HG03520 (cell line): ENCODE results near the gene PDK2.
"Not testable (repeated sequence)": the region's sequence is repeated elsewhere in the genome, so short reads cannot be mapped to it uniquely, and the experiment has no call there.

Source experiments
- ATAC-seq: cut with Tn5 transposase; IDR thresholded peaks from one replicate; pipeline ENCODE4 v1.9.1; 2021; ENCODE audit warnings: mild to moderate bottlenecking, moderate library complexity; ENCODE audit not compliant: unreplicated experiment

PDK2 gene

GRCh38 chr17:50058296-50058953, 36.7 kb upstream of the PDK2 start:
- ATAC-seq = no peak

DNA sequence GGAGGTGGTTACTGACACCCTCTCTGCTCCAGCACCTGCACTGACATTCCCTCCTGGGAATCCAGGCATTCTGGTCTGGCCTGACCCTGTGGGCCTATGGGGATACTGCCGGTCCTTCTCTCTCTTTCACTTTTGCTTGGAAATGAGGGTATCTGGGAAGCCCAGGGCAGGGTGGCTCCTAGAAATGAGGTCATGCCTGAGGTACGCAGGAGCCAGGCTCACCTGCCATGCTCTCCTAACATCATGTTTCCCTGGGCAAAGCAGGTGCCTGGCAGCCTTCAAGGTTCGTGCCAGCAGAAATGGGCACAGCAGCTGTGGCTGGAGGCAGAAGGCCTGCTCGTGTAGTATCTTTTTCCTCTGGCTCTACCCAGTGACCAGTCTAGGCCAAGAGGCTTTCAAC, 35.9 kb upstream of the PDK2 start:
- no peak for ATAC-seq

GRCh38 chr17:50059759-50060273, 35.3 kb upstream of the PDK2 start:
- no peak for ATAC-seq

DNA sequence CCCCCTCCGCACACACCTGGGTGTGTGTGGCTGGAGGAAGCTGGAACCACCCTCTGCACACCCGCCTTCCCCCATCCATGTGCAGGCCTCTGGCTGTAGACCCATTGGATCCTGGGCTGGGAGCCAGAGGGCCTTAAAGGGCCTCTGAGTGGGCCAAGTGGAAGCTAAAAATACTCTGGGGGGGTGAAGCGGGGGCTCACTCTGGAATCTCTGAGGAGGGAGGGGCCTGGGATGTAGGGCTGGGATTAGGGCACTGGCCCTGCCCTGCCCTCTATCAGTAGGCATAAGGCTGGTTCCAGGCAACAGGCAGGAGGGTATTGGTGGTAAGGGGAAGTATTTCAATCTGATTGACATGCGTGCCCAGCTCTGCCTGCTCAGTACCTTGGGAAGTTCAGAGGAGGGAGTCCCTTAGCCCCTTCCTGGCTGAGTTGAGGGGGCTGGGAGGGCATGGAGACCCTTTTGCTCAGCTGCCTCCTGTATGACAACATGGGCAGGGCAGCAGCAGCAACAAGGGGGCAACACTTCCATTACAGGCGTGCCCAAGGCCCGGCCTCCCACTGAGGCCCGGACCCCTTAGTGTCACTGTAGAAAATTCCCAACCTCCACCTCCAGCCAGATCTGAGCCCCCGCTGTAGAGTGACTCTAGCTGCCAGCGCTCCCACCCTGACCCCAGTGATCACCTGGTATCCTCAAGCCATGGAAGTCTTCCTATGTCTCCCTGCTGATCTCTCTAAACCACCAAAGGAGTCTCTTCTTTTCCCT, 34.0 kb upstream of the PDK2 start:
- no peak for ATAC-seq

DNA sequence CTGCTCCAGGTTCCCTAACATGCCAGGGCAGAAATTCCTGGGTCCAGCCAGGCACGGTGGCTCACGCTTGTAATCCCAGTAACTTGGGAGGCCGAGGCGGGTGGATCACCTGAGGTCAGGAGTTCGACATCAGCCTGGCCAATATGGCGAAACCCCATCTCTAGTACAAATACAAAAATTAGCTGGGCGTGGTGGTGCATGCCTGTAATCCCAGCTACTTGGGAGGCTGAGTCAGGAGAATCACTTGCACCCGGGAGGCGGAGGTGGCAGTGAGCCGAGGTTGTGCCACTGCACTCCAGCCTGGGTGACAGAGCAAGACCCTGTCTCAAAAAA, 33.5 kb upstream of the PDK2 start:
- ATAC-seq = not testable (repeated sequence)

- no peak for ATAC-seq
Measured at GRCh38 chr17:50062293-50063243, 32.6 kb upstream of the PDK2 start.

GRCh38 chr17:50063561-50064252, 31.4 kb upstream of the PDK2 start:
- no peak for ATAC-seq

DNA sequence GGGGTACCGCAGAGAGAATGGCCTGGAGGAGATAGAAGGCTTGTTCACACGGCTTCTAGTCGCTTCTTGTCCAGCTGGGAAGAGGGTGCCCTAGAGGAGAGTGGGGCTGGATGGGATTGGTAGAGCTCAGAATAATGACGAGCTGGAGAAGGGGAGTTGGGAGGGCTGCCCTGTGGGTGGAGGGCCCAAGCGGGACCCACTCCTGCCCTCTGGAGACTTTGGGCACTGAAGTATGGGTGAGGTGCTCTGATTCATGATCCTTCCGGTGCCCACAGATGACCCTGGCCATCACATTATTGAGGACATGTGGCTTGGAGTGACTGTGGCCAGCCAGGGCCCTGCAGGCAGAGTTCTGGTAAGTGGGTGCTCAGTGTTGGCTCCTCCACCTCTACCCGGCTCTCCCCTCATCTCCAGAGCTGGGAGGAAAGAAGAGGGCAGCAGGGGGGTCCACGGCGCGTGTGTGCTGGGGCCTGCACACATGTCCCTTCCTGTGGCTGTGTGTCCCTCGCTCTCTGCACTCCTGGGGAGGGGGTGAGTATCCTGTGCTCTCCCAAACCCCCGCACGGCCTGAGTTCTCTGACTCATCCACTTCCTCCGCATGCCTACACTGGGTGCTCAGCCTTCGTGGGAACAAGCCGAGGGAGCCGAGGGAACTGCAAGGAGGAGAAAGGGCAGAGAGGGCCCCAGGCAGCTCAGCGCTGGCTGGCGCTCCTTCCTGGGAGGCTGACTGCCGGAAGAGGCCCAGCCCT, 30.7 kb upstream of the PDK2 start:
- ATAC-seq = no peak

GRCh38 chr17:50065056-50065455, 30.1 kb upstream of the PDK2 start:
- ATAC-seq = no peak

GRCh38 chr17:50066995-50067394, 28.2 kb upstream of the PDK2 start:
- no peak for ATAC-seq

DNA sequence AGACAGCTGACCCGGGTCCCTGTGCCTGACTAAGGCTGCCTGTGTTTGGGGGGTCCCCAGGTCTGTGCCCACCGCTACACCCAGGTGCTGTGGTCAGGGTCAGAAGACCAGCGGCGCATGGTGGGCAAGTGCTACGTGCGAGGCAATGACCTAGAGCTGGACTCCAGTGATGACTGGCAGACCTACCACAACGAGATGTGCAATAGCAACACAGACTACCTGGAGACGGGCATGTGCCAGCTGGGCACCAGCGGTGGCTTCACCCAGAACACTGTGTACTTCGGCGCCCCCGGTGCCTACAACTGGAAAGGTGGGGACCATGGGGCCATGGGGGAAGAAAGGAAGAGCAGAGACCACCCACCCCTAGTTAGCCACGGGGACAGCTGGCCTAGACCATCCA, 27.2 kb upstream of the PDK2 start:
- no peak for ATAC-seq

- no peak for ATAC-seq
Measured at GRCh38 chr17:50070908-50071680, 24.1 kb upstream of the PDK2 start.

- no peak for ATAC-seq
Measured at GRCh38 chr17:50071692-50072091, 23.5 kb upstream of the PDK2 start.

DNA sequence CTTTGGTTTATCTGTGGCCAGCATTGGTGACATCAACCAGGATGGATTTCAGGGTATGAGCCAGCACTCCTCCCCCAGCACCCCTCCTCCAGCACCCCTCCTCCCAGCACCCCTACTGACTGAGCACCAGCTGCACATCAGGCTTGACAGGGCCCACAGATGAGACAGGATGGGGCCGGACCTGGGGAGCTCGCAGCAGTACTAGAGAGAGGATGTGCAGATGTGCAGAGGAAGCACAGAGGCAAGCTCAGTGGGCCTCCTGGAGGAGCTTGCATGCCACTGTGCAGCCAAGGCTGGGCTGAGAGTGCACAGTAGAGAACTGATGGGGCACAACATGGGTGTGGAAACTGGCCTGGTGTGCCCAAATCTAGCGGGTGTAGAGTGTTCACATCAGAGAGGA, 23.0 kb upstream of the PDK2 start:
- no peak for ATAC-seq

DNA sequence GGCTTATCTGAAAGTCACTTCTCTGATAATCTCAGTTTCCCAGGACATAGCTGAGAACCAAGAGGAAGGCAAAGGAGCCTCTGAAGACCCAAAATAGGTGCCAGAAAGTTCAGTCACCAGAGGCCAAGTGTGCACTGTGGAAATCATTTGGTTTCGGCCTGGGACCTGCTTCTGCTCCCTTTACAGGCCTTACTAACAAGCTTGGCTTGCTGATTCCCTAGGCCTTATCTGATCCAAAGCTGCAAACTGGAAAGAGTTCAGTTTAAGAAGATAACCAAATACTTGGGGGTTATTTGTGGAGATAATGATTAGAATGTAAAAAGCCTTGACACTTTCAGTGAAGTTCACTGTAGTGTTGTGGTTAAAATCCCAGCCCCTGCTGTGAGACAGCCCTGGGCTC, 22.2 kb upstream of the PDK2 start:
- no peak for ATAC-seq

GRCh38 chr17:50074227-50074626, 20.9 kb upstream of the PDK2 start:
- ATAC-seq = no peak

GRCh38 chr17:50075446-50076032, 19.6 kb upstream of the PDK2 start:
- no peak for ATAC-seq

- no peak for ATAC-seq
Measured at GRCh38 chr17:50076221-50076590, 18.9 kb upstream of the PDK2 start.

- ATAC-seq = no peak
Measured at GRCh38 chr17:50076591-50077235, 18.4 kb upstream of the PDK2 start.
